ENCODE data around the gene NES.

Gene NES

DNA sequence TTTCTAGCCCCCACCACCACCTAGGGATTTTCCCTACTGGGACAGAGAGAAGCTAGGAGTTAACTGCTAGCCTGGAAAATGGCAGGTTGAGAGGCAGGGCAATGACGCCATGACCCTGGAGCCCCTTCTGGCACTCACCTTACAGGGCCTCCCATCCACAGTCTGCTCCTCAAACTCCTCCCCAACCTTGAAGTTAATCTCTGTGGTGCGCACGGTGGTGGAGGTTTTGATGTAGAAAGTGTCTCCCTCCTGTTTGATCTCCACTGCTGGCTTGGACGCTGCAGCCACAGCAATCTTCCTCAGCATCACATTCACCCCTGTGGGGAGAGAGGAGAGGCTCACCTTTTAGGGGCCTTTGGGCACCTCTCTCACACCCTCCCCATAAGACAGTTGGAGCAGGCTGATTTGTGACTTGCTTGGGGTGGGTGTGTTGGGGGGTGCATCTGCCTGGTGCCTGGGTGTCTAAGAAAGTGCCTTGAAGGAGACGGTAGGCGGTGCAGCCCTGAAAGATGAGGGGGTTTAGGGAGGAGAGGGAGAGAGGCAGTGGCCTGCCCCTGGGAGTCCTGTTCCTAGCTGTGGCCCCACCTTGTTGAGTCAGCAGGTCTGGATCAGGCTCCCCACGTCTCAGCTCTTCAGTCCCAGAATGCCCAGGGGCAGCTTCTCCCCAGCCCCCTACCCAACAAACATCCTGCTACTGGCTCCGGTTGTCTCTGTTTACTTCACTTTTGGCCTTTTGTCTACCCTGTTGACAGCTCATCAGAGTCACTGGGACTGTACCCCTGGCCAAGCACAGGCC lies 23.7 kb upstream of the NES start:
- no peak for TF ChIP-seq MAX (IDR thresholded peaks at IDR 0.05)
- TF ChIP-seq CEBPB (IDR thresholded peaks at IDR 0.05): no peak
- TF ChIP-seq TAF1 (IDR thresholded peaks at IDR 0.05; ENCODE audit: low read depth): no peak
- TF ChIP-seq EGR1 (IDR thresholded peaks at IDR 0.05): no peak
- no peak for TF ChIP-seq ZBTB7A (IDR thresholded peaks at IDR 0.05; ENCODE audit: low read depth)

GRCh38 chr1:156698995-156699394 lies 21.8 kb upstream of the NES start:
- TF ChIP-seq CEBPB (IDR thresholded peaks at IDR 0.05): no peak
- no peak for TF ChIP-seq EGR1 (IDR thresholded peaks at IDR 0.05)
- no peak for TF ChIP-seq TCF12 (IDR thresholded peaks at IDR 0.05; ENCODE audit: low read depth)
- TF ChIP-seq YY1 (IDR thresholded peaks at IDR 0.05; ENCODE audit: low read depth): no peak
- TF ChIP-seq, protein P1, sequence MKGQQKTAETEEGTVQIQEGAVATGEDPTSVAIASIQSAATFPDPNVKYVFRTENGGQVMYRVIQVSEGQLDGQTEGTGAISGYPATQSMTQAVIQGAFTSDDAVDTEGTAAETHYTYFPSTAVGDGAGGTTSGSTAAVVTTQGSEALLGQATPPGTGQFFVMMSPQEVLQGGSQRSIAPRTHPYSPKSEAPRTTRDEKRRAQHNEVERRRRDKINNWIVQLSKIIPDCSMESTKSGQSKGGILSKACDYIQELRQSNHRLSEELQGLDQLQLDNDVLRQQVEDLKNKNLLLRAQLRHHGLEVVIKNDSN (IDR thresholded peaks at IDR 0.05): no peak
- TF ChIP-seq NFIC (IDR thresholded peaks at IDR 0.05): no peak
- TF ChIP-seq FOXM1 (IDR thresholded peaks at IDR 0.05; ENCODE audit: borderline replicate concordance, low read depth): no peak
- TF ChIP-seq REST (IDR thresholded peaks at IDR 0.05; ENCODE audit: low read depth): no peak
- TF ChIP-seq RAD21 (IDR thresholded peaks at IDR 0.05; ENCODE audit: low read depth): no peak
- TF ChIP-seq TAF1 (IDR thresholded peaks at IDR 0.05; ENCODE audit: low read depth): no peak
- no peak for TF ChIP-seq ZBTB7A (IDR thresholded peaks at IDR 0.05; ENCODE audit: low read depth)
- TF ChIP-seq CREB1 (IDR thresholded peaks at IDR 0.05; ENCODE audit: low read depth): no peak
- TF ChIP-seq TEAD4 (IDR thresholded peaks at IDR 0.05): no peak
- no peak for TF ChIP-seq EP300 (IDR thresholded peaks at IDR 0.05; ENCODE audit: borderline replicate concordance)

- TF ChIP-seq EP300 (IDR thresholded peaks at IDR 0.05; ENCODE audit: borderline replicate concordance): no peak
- TF ChIP-seq CREB1 (IDR thresholded peaks at IDR 0.05; ENCODE audit: low read depth): no peak
Measured at GRCh38 chr1:156697481-156697880, 20.3 kb upstream of the NES start.

DNA sequence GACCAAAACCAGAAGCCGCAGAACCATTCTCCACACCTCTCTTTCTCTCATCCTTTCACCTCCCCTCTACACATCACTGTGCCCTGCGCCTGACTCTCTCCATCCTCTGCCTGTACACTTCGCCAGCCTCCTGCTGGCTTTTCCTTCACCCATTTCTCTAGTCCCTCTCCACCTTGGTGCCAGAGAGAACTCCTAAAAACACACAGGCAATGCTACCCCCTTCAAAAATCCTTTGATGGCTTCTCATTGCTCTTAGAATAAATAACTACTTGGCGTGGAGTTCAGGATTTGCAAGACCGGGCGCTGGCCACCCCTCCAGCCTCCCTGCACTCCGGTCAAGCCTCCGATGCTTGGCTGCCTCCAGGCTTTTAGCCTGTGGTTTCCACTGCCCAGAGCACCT lies 19.5 kb upstream of the NES start:
- TF ChIP-seq NFIC (IDR thresholded peaks at IDR 0.05): no peak
- TF ChIP-seq EGR1 (IDR thresholded peaks at IDR 0.05): no peak
- TF ChIP-seq YY1 (IDR thresholded peaks at IDR 0.05; ENCODE audit: low read depth): no peak
- no peak for TF ChIP-seq RAD21 (IDR thresholded peaks at IDR 0.05; ENCODE audit: low read depth)

- TF ChIP-seq EP300 (IDR thresholded peaks at IDR 0.05; ENCODE audit: borderline replicate concordance) (no peak), MAX (IDR thresholded peaks at IDR 0.05) (no peak), RAD21 (IDR thresholded peaks at IDR 0.05; ENCODE audit: low read depth) (no peak), TEAD4 (IDR thresholded peaks at IDR 0.05) (no peak), NFIC (IDR thresholded peaks at IDR 0.05) (no peak), EGR1 (IDR thresholded peaks at IDR 0.05) (no peak), CREB1 (IDR thresholded peaks at IDR 0.05; ENCODE audit: low read depth) (no peak), TAF1 (IDR thresholded peaks at IDR 0.05; ENCODE audit: low read depth) (no peak), FOXM1 (IDR thresholded peaks at IDR 0.05; ENCODE audit: borderline replicate concordance, low read depth) (no peak), ZBTB7A (IDR thresholded peaks at IDR 0.05; ENCODE audit: low read depth) (no peak), TCF12 (IDR thresholded peaks at IDR 0.05; ENCODE audit: low read depth) (no peak), REST (IDR thresholded peaks at IDR 0.05; ENCODE audit: low read depth) (no peak), CEBPB (IDR thresholded peaks at IDR 0.05) (no peak), YY1 (IDR thresholded peaks at IDR 0.05; ENCODE audit: low read depth) (no peak)
- TF ChIP-seq, protein P1 (IDR thresholded peaks at IDR 0.05): no peak
Measured at GRCh38 chr1:156694690-156694962, 17.4 kb upstream of the NES start.

DNA sequence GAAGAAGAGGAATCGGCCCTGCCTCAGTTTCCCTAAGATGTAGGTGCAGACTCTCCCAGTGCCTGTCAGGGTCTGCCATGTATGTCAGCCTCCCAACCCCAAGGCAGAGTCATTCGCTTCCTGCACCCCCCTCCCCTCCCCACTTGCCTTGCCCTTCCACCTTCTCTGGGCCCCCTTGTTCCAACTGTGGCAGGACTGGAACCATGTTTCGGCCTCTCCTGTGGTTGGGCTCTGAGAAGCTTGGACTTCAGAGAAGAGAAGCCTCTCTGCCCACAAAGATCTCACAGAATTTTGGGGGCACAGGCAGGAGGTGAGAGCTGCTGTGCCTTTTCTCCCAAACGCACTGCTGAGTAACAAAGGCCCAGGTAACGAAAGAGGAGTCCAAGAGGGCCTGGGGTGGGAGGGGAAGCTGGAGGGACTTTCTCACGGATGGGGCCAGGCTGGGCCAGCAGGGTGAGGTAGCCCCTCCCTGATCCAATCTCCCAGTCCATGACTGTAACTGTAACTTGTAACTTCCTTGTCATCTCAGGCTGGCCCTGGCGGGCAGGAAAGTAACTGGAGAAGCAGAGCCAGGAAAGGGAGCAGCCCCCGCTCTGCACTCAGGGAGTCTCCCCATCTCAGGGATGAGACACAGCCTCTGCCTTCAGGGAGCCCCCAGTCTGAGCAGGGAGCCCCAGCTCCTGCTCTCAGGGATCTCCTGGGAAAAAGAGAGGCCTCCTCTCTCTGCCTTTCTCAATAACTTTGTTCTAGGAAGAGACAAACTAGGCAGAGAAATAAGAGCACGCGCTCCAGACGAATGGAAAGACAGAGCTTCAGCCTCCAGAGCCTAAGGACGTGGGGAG lies 16.9 kb upstream of the NES start:
- TF ChIP-seq NFIC (IDR thresholded peaks at IDR 0.05): no peak

Measured in Ishikawa (cell line).